GM19025 (cell line): Measurements from ENCODE around the gene RUNX1.

Experiments
- ATAC-seq: cut with Tn5 transposase; IDR thresholded peaks from one replicate; pipeline ENCODE4 v1.9.1; 2021; ENCODE audit warnings: mild to moderate bottlenecking, low read depth, moderate library complexity; ENCODE audit not compliant: unreplicated experiment

RUNX1 gene

DNA sequence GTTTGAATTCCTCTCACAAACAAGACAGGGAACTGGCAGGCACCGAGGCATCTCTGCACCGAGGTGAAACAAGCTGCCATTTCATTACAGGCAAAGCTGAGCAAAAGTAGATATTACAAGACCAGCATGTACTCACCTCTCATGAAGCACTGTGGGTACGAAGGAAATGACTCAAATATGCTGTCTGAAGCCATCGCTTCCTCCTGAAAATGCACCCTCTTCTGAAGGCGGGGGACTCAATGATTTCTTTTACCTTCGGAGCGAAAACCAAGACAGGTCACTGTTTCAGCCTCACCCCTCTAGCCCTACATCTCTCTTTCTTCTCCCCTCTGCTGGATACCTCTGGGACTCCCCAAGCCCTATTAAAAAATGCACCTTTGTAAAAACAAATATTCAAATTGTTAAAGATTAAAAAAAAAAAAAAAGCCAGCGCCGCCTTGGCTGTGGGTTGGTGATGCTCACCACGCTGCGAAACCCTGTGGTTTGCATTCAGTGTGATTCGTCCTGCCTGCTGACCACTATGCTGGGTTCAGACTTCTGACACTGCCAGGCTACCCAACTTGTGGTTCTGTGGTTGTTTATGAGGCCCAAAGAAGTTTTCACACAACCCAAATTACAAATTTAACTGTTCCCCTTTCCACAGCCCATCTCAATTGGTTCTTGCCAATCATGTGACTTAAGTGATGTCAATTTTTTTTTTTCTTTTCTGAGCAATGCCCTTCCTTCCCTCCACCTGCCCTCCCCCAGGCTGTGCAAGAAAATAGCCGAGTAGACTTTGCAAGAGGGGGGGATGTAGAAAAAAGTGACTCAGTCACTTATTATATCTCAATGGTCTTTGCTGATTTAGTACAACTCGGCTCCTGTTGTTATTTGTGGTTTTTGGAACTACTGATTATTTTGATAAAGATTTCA lies at the start of gene RUNX1:
Gene RUNX1 (minus strand): TSS at position 597 of the 912 bp plus-strand sequence.
- peak; percentile 63 for ATAC-seq

GRCh38 chr21:35097525-35097924 lies 48.4 kb upstream of the RUNX1 start:
- no peak for ATAC-seq

DNA sequence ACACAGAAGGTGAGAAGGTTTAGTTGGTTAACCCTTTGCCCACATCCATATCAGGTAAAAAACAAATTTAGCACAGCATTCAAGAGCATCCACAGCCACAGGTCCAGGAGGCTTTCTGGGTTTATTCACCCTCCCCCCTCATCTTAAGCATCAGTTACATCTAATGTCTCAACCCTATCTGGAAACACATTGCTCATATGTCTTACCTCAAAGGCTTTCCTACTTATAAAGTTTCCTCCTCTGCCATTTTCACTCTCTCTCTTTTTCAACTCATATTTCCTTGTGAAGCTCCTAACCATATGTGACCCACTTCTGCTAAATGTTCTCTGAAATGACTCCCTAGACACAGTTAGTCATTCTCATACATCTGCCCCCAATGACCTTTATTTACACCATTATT lies 47.9 kb upstream of the RUNX1 start:
- ATAC-seq: no peak

DNA sequence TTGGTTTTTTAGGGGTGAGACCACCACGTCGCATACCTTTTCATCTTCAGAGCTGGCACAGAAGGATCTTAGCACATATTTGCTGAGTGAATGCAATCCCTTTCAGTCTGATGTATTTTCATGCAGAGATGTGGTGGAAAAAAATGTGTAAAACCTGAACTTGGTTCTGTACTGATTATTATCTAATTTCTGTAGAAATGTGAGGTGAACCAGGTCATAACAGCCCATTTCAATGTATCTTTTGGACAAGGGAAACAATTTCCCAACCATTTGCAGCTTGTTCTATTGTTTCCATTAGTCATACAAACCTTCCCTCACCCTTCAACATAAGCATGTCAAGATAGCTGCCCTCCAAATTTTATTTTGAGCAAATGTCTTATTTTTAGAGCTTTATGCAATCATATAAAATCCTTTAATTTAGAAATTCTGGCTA lies 46.8 kb upstream of the RUNX1 start:
- ATAC-seq: no peak

- ATAC-seq: no peak
Measured at GRCh38 chr21:35093514-35093913, 44.4 kb upstream of the RUNX1 start.

DNA sequence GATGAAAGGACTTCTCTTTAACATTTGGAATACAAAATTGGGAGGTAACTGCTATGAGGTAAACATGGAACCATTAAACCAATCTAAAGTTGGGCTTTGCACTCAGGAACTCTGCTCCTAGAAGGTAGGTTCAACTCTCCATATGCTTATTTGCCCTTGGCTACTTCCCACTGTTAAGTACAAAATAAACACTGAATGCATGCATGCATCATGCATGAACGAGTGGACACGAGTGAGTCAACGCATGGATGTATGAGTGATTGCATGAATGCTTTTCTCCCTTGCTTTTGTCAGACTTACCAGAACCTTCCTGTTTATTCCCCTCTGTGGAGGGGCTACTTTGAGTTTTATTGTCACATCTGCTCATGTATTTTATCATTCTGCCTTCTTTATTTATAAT lies 42.4 kb upstream of the RUNX1 start:
- no peak for ATAC-seq

- no peak for ATAC-seq
Measured at GRCh38 chr21:35090403-35090802, 41.3 kb upstream of the RUNX1 start.

- ATAC-seq: no peak
Measured at GRCh38 chr21:35088319-35088771, 39.2 kb upstream of the RUNX1 start.

DNA sequence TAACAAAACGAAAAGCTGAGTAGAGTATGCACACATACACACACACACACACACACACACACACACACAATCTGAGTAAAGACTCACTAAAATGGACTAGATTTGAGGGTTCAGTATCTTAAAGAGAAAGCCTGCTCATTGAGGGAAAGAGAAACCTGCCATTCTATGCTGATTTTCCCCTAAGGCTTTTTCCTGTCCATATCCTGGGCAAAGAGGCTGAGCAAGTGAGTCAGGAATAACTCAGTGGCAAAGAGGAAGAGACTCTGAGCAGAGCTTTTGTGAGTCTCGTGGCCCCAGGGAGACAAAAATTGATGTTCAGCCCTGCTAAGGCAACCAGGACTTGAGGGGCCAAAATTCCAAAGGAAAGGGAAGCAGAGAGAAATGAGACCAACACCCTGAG lies 37.3 kb upstream of the RUNX1 start:
- ATAC-seq: no peak

GRCh38 chr21:35084869-35085268 lies 35.8 kb upstream of the RUNX1 start:
- ATAC-seq: no peak

GRCh38 chr21:35083246-35083645 lies 34.1 kb upstream of the RUNX1 start:
- ATAC-seq: no peak

- no peak for ATAC-seq
Measured at GRCh38 chr21:35081861-35082260, 32.8 kb upstream of the RUNX1 start.

GRCh38 chr21:35079181-35079580 lies 30.1 kb upstream of the RUNX1 start:
- no peak for ATAC-seq

DNA sequence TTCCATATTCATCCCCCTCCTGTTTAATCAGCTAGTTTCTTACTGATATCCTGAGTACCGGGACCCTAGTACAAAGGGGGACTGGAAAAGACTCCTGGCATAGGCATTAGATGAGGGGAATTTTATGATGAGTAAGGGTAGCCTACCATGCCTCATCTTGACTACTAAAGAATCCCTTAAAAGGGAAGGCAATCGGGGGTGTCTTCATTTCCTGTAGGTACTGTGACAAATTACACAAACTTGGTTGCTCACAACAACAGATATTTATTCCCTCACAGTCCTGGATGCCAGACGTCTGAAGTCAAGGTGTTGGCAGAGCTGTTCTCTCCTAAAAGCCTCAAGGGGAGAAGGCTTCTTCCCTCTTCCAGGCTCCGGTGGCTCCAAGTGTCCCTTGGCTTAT lies 28.9 kb upstream of the RUNX1 start:
- ATAC-seq: no peak

- no peak for ATAC-seq
Measured at GRCh38 chr21:35077466-35077865, 28.4 kb upstream of the RUNX1 start.

DNA sequence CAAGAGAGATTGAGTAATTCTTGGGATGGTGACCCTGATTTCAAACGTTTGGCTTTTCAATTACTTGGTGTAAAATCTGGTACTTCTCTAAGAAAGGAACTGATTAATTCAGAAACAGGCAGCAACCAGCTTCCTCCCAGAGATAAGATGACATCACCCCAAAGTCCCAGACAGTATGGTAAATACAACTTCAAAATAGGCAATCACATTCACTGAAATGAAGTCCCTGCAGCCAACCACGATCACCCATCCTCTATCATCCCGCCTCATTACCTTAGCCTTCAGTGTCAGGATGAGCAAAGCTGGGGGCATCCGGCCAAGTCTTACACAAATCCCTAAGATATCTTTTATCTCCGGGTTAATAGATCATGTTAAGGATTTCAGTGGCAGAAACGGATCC lies 26.4 kb upstream of the RUNX1 start:
- no peak for ATAC-seq

DNA sequence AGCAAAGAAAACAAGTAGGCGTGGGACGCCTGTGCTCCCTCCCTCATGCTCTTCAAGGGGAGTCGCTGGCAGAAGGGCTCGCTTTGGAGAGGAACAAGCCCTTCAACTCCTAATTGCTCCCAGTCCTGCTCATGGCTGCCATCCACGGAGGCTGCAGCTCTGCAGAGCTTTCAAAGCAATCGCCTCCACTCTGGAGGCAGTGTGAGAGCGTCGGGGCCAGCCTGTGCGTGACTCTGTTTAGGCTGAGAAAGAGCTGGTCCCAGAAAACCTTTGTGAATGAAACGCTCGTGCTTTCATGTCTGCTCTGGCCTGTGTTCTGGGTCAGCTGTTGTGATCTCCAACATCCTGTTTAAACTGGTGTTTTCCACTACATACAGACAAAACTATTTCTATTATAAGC lies 23.9 kb upstream of the RUNX1 start:
- no peak for ATAC-seq

GRCh38 chr21:35072557-35072956 lies 23.5 kb upstream of the RUNX1 start:
- no peak for ATAC-seq

DNA sequence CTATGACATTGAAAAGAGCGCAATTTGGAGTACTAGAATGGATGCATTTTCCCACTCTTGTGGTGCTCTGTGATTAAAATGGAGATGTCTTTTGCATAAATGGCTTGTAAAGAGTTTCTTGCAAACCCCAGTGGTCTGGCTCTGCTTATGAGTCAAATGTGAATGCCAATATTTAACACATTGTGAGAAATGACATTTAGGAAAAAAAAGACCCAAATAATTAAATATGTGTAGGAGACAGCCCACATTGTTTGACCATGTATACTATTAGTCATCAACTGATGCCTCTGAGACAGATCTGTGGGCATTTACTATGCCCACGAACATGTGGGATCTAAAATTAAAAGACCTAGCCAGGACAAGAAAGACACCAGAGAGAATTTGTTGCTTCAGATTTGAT lies 22.2 kb upstream of the RUNX1 start:
- ATAC-seq: no peak

DNA sequence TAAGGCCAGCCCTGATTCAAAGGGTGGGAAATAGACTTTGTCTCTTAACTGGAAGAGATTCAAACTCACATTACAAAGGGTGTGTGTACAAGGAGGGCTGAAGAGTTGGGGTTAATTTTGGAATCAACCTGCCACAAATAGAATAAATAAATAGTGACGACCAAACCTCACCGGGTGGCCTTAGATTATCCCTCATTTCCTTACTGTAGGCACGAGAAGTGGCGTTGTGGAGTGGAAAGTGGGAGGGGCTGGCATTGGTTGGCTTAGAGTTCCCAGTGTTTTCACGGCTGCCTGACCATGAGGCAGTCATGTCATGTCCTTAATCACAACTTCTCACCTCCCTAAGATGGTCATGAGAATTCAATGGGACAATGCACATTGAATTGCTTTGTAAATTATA lies 21.3 kb upstream of the RUNX1 start:
- ATAC-seq: no peak

GRCh38 chr21:35066824-35067223 lies 17.7 kb upstream of the RUNX1 start:
- ATAC-seq: no peak

DNA sequence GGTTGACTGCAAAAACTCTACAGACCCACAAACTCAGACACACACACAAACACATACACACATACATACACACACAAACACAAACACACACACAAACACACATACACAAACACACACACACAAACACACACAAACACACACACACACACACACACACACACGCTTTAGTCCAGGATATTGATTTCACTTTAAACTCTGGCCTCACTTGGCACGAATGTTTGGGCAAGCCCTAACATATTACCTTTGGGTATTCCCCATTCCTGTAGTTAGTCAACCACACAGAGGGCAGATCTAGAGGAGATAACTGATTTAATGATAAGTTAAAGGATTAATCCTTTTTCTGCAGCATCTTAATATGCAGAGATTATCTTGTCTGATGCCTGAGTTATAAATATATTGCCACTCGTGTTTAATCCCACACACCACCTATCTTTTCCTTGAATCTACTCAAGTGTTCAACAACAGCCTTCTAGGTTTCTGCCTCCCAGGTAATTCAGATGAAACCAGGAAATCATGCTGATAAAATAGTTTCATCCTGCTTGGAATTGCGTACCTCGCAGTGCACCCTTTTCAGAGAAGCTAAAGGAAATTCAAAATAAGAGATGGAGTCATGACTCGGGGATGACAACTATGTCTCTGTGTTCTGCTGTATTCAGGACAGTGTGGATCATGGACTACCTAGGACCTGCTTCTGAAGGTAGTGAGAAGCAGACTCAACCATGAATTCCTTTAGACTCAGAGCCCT lies 14.5 kb upstream of the RUNX1 start:
- ATAC-seq: no peak
